ENCODE measurements around the gene NRF1.
"Not testable (repeated sequence)": the region's sequence is repeated elsewhere in the genome, so short reads cannot be mapped to it uniquely, and the experiment has no call there.

Gene NRF1

DNA sequence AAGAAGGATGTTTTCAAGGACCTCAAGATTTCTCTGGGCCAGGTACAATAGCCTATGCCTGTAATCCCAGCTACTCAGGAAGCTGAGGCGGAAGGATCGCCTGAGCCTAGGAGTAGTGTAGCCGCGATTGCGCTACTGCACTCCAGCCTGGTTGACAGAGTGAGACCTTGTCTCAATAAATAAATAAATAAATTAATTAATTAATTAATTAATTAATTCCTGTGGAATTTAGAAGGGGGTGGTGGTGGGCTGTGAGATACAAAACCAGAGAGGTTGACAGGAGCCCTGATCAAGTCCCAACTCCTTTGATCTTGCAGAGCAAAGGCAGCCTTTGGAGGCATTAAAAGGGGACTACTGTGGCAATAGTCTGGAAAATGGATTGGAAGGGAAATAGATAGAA lies 39.3 kb upstream of the NRF1 start:
- DNase-seq (ENCODE audit: insufficient read length, low spot score) (no peak), FAIRE-seq (no peak)
- TF ChIP-seq, protein P1, sequence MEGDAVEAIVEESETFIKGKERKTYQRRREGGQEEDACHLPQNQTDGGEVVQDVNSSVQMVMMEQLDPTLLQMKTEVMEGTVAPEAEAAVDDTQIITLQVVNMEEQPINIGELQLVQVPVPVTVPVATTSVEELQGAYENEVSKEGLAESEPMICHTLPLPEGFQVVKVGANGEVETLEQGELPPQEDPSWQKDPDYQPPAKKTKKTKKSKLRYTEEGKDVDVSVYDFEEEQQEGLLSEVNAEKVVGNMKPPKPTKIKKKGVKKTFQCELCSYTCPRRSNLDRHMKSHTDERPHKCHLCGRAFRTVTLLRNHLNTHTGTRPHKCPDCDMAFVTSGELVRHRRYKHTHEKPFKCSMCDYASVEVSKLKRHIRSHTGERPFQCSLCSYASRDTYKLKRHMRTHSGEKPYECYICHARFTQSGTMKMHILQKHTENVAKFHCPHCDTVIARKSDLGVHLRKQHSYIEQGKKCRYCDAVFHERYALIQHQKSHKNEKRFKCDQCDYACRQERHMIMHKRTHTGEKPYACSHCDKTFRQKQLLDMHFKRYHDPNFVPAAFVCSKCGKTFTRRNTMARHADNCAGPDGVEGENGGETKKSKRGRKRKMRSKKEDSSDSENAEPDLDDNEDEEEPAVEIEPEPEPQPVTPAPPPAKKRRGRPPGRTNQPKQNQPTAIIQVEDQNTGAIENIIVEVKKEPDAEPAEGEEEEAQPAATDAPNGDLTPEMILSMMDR (IDR thresholded peaks at IDR 0.05; ENCODE audit: insufficient read depth, missing control alignments), result no peak

DNA sequence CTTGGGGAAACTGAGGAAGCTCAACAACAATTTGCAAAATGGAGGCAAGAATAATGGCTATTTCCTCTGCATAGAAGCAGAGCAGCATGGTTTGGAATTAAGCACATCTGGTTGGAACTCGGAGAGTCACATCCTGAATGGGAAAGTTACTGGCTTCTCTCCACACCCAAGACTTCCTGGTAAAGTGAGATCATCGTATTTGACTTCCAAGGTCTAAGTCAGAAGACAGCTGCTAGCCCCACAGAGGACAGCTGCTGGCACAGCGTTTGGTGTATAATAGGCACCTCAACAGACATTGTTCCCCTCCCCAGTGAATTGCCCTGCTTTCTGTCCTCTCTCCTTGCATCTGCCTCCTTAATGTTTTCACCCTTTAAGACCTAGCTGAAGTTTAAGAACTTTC lies 37.0 kb upstream of the NRF1 start:
- no peak for DNase-seq (ENCODE audit: insufficient read length, low spot score)
- TF ChIP-seq, protein P1 (IDR thresholded peaks at IDR 0.05; ENCODE audit: insufficient read depth, missing control alignments), result no peak
- FAIRE-seq, result no peak

DNA sequence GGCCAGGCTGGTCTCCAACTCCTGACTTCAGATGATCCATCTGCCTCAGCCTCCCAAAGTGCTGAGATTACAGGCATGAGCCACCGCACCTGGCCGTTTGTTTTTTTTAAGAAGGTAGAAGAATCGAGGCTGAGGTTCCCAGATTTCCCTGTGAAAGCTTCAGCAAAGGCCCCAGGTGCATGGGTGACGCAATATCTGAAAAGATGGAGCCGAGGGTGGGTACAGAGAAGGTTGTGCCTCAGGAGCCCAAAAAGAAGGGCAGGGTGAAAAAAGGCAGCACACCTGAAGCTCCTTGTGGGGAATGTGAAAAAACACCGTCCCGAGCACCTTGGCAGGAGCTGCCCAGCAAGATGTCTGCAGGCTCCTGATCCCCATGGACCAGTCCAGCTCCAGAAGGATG lies 35.8 kb upstream of the NRF1 start:
- FAIRE-seq, result no peak

DNA sequence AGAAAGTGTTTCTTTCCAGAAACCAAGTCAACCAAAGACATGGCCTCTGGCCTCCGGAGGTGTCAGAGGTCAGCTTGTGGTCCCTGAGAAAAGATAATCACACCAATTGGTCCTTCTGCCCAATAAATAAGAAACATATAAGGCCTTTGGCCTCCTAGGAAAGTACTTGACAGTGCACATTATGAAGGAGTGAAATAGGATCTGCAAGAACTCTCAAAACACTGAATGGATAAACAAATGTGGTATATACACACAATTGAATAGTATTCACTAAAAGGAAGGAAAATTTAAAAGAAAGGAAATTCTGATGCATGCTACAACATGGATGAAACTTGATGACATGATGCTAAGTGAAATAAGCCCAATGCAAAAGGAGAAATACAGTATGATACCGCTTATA lies 35.4 kb upstream of the NRF1 start:
- FAIRE-seq (no peak), DNase-seq (ENCODE audit: insufficient read length, low spot score) (no peak)
- TF ChIP-seq, protein P1 (IDR thresholded peaks at IDR 0.05; ENCODE audit: insufficient read depth, missing control alignments), result no peak

More for the DNA sequence above, 35.8 kb upstream of the NRF1 start:
- TF ChIP-seq, protein P1 (IDR thresholded peaks at IDR 0.05; ENCODE audit: insufficient read depth, missing control alignments), result no peak
- DNase-seq (ENCODE audit: insufficient read length, low spot score), result no peak

DNA sequence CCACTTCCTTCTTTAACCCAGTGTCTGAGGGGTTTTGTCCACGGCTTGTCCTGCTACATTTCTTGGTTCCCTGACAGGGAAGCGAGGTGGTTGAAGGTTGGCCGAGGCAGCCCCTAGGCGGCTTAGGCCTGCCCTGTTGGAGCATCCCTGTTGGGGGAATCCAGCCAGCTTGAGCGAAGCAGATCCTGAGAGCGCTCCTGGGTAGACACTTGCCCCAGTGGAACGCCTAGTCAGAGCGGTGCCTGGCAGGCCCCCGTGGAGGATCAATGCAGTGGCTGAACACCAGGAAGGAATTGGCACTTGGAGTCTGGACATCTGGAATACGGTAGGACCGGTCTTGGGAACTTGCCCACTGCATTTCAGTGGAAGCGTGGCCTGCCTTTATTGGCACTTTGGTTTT lies 32.7 kb upstream of the NRF1 start:
- TF ChIP-seq, protein P1 (IDR thresholded peaks at IDR 0.05; ENCODE audit: insufficient read depth, missing control alignments), result no peak
- no peak for FAIRE-seq
- no peak for DNase-seq (ENCODE audit: insufficient read length, low spot score)

DNA sequence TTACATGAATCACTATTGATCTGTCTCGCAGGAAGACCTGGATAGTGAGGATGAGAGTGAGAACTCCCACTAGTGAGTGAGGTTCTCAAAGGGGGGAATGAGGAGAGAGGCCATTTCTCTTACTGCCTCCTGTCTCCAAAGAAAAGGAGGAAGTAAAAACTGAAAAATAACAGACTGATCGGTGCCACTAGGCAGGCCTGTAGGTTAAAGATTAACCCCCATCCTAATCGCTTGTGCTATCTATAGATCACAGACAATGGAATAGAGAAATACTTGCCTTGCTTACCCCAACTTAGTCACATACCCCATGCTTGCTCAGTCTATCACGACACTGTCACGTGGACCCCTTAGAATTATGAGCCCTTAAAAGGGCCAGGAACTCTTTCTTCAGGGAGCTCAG lies 25.3 kb upstream of the NRF1 start:
- DNase-seq (ENCODE audit: insufficient read length, low spot score); FAIRE-seq: not testable (repeated sequence)

DNA sequence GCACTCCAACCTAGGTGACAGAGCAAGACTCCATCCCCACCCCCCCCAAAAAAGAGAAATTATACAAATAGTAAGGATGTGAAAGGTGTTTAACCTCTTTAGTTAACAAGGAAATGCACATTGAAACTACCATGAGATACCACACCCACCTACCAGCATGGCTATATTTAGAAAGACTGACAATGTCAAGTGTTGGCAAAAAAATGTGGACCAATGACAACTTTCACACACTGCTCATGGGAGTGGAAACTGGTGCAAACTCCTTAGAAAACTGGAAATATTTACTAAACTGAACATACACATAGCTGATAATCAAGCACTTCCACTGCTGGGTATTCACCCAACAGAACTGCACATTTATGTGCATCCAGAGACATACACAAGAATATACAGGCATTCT lies 23.3 kb upstream of the NRF1 start:
- DNase-seq (ENCODE audit: insufficient read length, low spot score) (no peak), FAIRE-seq (no peak)
- TF ChIP-seq, protein P1 (IDR thresholded peaks at IDR 0.05; ENCODE audit: insufficient read depth, missing control alignments), result no peak

DNA sequence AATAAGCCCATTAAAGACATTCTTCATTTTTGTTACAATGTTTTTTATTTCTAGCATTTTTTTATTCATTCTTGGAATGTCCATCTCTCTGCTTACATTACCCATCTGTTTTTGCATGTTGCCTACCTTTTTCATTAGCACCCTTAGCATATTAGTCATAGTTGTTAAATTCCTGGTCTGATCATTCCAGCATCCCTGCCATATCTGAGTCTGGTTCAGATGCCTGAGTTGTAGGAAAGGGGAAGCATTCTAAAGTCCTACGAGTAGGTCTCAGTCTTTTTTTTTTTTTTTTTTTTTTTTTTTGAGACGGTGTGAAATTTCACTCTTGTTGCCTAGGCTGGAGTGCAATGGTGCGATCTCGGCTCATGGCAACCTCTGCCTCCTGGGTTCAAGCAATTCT lies 19.7 kb upstream of the NRF1 start:
- no peak for FAIRE-seq
- no peak for DNase-seq (ENCODE audit: insufficient read length, low spot score)
- TF ChIP-seq, protein P1 (IDR thresholded peaks at IDR 0.05; ENCODE audit: insufficient read depth, missing control alignments), result no peak

DNA sequence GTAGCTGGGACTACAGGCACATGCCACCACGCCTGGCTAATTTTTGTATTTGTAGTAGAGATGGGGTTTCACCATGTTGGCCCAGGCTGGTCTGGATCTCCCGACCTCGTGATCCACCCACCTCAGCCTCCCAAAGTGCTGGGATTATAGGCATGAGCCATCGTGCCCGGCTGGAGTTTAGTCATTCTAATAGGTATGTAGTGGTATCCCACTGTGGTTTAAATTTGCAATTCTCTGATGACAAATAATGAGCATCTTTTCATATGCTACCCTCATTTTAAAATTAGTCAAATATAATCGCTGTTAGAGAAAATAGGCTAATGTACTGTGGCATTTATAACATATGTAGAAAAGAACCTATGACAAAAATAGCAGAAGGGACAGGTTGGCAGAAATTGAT lies 15.1 kb upstream of the NRF1 start:
- DNase-seq (ENCODE audit: insufficient read length, low spot score); FAIRE-seq: not testable (repeated sequence)
